ENCODE data around the gene DARS1.

Gene DARS1

GRCh38 chr2:135985018-135985825 is at the start of gene DARS1:
DARS1 (minus strand) TSS chr2:135985626; CDS start chr2:135985468, 158 bp downstream.
- peak; percentile 67 to 87 (median 76) for DNase-seq

GRCh38 chr2:136034629-136035028 is 49.2 kb upstream of the DARS1 start:
- DNase-seq = no peak

DNA sequence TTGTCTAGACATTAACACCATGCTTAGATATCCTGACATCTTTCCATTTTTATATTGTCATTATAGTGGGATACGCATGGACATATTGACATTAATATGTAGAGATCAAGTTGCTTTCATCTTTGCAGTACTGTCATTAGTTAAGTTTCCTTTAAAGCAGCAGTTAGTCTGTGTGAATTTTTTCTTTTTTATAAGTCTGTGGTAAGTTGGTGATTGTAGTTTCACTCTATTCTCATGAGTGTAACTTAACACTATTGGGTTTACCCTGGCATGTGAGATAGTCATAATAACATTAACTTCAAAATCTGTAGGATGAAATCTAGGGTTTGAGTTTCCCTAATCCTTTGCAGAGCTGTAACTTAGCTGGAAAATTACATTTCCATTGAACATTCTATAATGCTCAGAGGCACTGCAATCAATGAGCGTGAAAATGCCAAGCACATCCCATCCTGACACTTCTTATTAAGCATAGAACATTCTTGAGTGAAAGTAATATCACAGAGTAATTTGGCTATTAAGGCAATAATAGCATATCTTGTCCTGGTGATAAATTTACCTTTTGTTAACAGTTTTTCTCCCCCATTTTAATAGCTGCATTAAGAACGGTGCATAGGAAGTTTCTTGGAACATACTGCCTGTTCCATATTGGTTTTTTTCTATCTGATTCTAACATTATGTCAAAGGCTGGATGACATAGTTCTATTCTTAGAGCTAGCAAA is 47.5 kb upstream of the DARS1 start:
- no peak for DNase-seq

DNA sequence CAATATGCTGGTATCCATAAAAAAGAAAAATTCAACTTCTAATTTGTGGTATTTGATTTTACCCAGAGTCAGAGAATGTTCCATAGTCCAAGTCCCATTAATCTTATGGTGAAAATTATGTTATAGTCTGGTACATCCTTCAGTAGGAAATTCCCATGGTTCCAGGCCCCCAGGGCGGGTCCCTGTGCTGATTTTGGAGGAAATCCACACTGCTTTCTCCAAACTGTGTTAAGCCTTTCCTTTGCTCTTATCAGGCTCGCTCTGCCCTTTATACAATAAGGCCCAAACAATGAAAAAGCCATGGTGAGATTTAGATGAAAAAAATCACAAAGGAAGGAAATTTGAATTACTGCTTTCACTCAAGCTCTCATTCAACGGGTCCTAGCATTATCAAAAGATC is 46.8 kb upstream of the DARS1 start:
- no peak for DNase-seq

- no peak for DNase-seq
Measured at GRCh38 chr2:136031711-136032110, 46.3 kb upstream of the DARS1 start.

GRCh38 chr2:136030406-136030805 is 45.0 kb upstream of the DARS1 start:
- DNase-seq = no peak

DNA sequence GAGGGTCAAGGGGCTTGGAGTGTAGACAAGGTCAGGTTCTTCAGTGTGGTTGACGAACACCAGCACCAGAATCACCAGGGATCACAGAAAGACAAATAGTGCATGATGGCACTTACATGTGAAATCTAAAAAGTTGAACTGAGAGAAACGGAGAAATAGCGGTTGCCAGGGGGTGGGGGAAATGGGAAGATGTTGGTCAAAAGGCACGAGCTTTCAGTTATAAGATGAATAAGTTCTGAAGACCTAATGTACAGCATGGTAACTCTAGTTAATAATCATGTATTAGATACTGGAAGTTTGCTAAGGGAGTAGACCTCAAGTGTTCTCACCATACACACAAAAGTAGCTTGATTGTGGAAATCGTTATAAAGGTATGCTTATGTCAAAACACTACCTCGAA is 43.7 kb upstream of the DARS1 start:
- DNase-seq = no peak

- DNase-seq = no peak
Measured at GRCh38 chr2:136028001-136028400, 42.6 kb upstream of the DARS1 start.

- no peak for DNase-seq
Measured at GRCh38 chr2:136027112-136027511, 41.7 kb upstream of the DARS1 start.

DNA sequence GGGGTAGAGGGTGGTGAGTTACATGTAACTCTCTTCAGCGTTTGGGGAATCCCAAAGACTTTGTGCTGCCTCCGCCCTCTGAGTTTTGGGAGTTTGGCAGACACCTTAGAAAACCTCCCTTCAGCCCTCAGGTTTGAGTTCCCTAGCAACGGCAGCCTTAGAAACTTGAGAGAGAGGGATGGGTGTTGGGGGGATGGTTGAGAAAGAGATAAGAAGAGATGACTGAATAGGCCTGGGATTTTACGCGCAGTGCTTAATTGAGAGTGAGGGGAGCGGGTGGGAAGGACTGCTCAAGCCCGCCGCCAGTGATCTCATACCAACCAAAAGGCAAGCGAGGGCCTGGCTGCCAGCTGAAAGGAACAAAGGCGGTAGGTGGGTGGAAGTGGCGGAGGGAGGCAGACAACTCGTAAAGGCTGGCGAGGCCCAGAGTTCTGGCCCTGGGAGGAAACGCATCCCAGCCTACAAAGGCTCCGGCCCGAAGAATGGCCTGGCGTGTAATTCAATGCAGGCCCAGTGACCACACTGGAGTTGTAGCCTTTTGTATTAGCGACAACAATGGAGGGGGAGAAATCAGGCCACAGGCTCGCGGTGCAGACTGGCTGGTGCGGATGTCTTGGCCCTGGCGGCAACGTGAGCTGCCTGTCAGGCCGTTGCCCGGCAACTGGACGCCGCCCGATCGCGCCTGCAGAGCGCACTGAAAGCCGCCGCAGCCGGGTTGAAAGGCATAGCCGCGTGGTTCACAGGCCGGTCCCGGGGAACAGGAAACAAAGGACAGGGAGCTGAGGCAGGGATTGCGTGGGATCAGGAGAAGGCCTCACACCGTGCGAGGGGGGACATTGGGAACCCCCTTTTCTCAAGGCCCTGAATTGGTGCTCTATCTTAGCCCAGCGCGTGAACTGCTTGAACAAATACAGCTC is 39.9 kb upstream of the DARS1 start:
- peak in 1 of 6 experiments; percentile 19 for DNase-seq

- no peak for DNase-seq
Measured at GRCh38 chr2:136024616-136025015, 39.2 kb upstream of the DARS1 start.

DNA sequence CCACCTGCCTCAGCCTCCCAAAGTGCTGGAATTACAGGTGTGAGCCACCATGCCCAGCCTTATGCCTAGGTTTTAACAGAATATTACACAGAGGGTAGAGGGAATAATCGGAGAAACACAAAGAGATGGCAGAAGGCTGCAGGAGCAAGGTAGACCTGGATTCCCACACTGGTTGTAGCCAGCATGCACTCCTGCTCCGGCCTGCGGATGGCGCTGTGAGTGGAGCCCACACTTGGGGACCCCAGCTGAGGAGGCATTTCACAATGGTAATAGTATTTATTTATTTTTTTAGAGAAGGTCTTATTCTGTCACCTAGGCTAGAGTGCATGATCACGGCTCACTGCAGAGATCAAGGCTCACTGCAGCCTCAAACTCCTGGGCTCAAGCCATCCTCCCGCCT is 38.8 kb upstream of the DARS1 start:
- DNase-seq = no peak

- no peak for DNase-seq
Measured at GRCh38 chr2:136023416-136023815, 38.0 kb upstream of the DARS1 start.

DNA sequence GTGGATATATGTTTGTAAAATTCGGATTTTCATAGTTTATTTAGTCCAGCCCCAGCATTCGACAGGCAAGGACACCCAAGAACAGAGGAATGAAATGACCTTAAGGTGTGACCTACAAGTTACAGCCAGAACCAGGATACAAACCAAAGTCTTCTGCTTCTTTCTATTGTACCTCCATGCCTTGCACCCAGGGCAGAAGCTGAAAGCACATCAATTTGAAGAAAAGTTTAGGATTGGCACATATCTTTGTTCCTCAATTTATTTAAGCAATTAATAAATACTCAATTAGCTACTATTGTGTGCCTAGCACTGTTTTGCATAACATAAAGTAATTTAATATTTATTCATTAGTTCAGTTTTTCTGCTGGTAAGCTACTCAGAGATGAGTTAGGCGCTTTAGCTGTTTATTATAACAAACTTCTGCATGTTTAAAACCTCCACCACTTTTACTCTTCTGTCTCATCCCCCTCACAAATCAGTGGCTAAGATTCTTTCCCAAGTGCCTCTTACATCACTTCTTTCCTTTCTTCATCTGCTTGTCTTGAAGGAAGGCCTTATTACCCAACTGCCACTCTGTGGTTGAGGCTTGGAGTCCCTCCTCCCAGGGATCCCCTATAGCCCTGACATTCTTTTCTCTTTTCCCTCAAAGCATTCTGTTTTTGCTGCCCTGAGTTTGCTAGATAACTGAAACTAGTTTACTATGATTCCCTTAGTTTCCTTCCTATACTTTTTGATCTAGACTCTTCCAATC is 37.1 kb upstream of the DARS1 start:
- DNase-seq = no peak

DNA sequence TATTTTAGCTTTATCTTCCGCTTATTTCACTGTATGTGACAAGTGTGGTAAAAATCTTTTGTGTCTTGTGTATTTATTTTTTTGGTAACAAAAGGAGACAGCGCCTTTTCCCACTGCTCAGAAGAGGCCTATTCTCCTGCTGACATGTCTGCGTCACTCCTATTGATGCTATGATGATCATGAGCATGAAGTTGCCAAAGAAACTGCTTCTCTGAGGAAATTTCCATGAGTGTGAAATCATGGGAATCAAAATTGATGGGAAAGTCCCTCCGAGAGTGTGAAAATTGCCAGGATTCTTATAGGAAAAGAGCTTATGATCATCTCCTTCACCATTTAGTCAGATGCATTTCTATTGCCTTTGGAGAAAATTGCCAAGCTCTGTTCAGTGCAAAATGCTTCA is 36.5 kb upstream of the DARS1 start:
- no peak for DNase-seq

GRCh38 chr2:136021406-136021805 is 36.0 kb upstream of the DARS1 start:
- DNase-seq = no peak

- DNase-seq = no peak
Measured at GRCh38 chr2:136020831-136021230, 35.4 kb upstream of the DARS1 start.

GRCh38 chr2:136019825-136020224 is 34.4 kb upstream of the DARS1 start:
- no peak for DNase-seq

GRCh38 chr2:136019306-136019705 is 33.9 kb upstream of the DARS1 start:
- no peak for DNase-seq

- no peak for DNase-seq
Measured at GRCh38 chr2:136017786-136018185, 32.4 kb upstream of the DARS1 start.

DNA sequence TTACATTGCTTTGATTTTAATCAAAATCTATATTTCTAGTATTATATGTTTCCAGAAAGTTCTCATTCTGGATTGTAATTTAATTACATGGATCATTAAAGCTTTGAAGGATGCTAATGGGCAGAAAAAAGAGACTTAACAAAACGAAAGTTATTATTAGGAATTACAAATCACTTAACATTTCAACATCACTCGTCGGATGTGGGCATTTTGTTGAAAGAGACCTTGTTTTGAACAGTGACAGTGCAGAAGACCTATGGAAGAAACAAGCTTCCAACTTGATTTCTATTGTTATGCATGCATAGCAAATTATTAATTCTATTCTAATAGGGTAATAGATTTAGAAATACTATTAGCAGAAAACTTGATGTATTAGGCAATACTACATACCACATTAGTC is 31.4 kb upstream of the DARS1 start:
- no peak for DNase-seq

DNA sequence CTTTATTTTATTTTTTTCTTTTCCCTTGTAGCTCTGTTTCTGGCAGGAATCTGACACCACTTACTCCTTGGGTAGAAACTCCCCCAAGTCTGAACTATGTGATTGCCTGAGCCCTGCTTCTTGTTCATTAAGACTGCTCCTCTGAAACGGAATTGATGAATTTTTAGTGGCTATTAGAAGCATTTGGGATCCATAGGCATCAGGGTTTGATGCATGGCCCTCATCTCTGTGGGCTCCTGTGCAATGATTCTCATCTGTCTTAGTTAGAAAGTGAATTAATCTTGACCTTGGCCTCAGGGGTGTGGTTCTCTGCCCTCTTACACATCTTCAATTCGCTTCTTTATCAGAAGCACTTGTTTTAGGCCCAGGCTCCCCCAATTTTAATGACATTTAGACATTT is 31.0 kb upstream of the DARS1 start:
- no peak for DNase-seq

- DNase-seq = no peak
Measured at GRCh38 chr2:136015699-136016098, 30.3 kb upstream of the DARS1 start.
